Keratinocyte (primary cell): ENCODE measurements around the gene LEP.

Experiments
- EZH2 ChIP-seq: IDR thresholded peaks from one replicate; pipeline ENCODE4 v1.6.1; 2012; ENCODE audit warnings: inconsistent platforms, mild to moderate bottlenecking, low read length, moderate library complexity
- TF ChIP-seq, protein P1 (sequence below), 3 experiments: IDR thresholded peaks in 1 of 3; conservative IDR thresholded peaks in 1 of 3; optimal IDR thresholded peaks in 1 of 3; 2 replicates in 2 of 3; 3 replicates in 1 of 3; pipeline versions ENCODE3 to v1.5.1; 2011; ENCODE audit warnings: low read length in 3 of 3, mild to moderate bottlenecking in 3 of 3, moderate library complexity in 2 of 3, control low read depth in 1 of 3, inconsistent platforms in 1 of 3; ENCODE audit not compliant: insufficient read depth in 2 of 3; ENCODE audit errors: extremely low read depth in 1 of 3

DNA sequence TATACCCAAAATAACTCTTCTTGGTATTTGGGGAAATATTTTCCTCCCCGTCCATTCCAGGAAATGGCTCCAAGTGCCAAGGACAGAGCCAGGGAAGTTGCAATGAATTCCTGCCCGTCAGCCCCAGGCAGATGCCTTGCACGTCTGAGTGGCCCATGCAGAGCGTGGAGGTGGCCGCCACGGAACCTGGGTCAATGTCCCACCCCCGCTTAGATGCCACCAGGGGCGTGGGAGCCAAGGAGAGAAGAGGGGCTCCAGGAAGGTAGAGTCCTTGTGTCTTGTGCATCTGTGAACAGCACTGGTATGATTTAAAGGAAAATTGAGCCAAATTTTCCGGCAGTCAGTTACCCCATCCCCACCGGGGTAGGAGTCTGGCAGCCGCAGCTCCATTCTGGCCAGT lies 1.6 kb downstream of the LEP start:
- TF ChIP-seq EZH2, result no peak
- TF ChIP-seq, protein P1, sequence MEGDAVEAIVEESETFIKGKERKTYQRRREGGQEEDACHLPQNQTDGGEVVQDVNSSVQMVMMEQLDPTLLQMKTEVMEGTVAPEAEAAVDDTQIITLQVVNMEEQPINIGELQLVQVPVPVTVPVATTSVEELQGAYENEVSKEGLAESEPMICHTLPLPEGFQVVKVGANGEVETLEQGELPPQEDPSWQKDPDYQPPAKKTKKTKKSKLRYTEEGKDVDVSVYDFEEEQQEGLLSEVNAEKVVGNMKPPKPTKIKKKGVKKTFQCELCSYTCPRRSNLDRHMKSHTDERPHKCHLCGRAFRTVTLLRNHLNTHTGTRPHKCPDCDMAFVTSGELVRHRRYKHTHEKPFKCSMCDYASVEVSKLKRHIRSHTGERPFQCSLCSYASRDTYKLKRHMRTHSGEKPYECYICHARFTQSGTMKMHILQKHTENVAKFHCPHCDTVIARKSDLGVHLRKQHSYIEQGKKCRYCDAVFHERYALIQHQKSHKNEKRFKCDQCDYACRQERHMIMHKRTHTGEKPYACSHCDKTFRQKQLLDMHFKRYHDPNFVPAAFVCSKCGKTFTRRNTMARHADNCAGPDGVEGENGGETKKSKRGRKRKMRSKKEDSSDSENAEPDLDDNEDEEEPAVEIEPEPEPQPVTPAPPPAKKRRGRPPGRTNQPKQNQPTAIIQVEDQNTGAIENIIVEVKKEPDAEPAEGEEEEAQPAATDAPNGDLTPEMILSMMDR (optimal IDR thresholded peaks at IDR 0.05 in 1 of 3, IDR thresholded peaks at IDR 0.05 in 1 of 3, conservative IDR thresholded peaks at IDR 0.05 in 1 of 3; ENCODE audit: extremely low read depth in 1 of 3, insufficient read depth in 2 of 3, low read length in 3 of 3), result no peak
